GM21619 (cell line): ENCODE data around the gene MTM1.

ENCODE experiments used
- ATAC-seq: cut with Tn5 transposase; IDR thresholded peaks from one replicate; pipeline ENCODE4 v1.9.1; 2021; ENCODE audit not compliant: unreplicated experiment

Gene MTM1

DNA sequence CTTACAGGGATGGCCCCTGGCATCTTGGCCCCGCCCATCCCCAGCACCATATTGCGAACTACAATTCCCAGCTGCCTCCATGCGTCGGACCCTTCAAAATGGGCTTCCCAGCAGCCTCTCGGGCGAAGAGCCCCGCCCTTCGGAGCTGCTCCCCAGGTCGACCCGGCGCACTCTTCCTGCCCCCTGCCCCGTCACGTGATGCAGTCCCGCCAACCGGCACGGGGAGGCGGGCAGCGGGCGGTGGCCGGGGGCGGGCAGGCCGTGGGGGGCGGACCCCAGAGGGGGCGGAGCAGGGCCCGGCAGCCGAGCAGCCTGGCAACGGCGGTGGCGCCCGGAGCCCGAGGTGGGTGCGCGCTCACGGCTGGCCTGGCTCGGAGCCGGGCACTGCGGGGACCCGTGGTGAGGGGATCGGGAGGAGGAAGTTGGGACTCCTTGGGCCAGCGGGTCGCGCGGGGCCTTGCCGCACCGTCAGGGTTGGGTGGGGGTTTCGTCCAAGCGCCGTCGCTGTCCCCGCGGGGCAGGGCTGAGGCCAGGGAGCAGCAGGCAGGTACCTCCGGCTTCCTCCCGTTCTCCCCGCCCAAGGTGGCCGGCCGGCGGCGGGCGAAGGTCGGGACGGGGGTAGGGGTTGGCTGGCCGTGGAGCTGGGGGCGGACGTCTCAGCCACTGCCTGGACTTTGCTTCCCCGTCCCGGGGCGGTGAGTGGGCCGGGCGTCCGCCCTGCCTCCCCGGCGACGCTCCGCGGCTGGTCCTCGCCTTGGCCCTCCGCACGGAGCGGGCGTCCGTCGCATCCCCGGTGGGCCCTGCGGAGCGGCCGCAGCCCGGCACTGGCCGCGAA is at the start of gene MTM1:
Gene MTM1, plus strand, starts transcription at position 302 of the 835 bp plus-strand sequence. CDS start 23,994 bp downstream, outside the sequence.
- ATAC-seq: peak; percentile 91

DNA sequence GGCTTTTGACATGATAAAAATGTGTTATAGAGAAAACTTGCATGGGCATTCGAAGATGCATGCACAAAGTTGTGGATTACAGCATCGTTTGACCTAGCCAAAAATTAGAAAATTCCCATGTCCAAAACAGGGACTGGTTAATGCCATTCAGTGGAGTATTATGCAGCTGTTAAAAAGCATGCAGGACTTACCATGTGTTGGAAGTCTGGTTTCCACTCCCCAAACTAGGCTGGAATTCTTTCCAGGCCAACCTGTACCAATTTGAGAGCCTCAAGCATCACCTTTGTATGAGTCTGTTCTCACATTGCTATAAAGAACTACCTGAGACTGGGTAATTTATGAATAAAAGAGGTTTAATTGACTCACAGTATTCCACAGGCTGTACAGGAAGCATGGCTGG is 45.9 kb upstream of the MTM1 start:
- no peak for ATAC-seq

GRCh38 chrX:150525061-150525919 is 43.1 kb upstream of the MTM1 start:
- ATAC-seq: no peak

GRCh38 chrX:150526692-150527091 is 41.7 kb upstream of the MTM1 start:
- no peak for ATAC-seq

GRCh38 chrX:150527108-150527507 is 41.3 kb upstream of the MTM1 start:
- ATAC-seq: no peak

GRCh38 chrX:150529587-150529986 is 38.8 kb upstream of the MTM1 start:
- ATAC-seq: no peak

- ATAC-seq: no peak
Observed at GRCh38 chrX:150530821-150531220, 37.6 kb upstream of the MTM1 start.

GRCh38 chrX:150531467-150531866 is 37.0 kb upstream of the MTM1 start:
- ATAC-seq: no peak

- ATAC-seq: no peak
Observed at GRCh38 chrX:150533863-150534262, 34.6 kb upstream of the MTM1 start.

- no peak for ATAC-seq
Observed at GRCh38 chrX:150536455-150537116, 31.8 kb upstream of the MTM1 start.

GRCh38 chrX:150537851-150538250 is 30.6 kb upstream of the MTM1 start:
- no peak for ATAC-seq

DNA sequence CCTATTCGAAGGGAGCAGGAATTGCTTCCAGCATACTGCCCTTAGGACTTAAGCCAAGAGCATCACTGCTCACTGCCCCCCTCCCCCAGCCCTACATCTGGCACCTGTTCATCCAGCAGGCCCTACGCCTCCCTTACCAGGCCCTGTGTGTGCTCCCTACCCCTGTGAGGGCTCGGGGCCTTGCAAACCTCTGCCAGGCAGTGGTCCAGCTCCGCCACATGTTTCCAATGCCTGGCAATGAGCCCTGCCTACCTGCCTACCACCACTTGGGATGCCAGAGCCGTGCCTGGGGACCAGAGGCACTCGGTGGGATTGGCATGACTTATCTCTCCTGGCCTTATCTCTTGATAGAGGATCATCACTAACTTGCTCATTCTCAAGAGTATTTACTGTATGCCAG is 27.5 kb upstream of the MTM1 start:
- ATAC-seq: no peak

DNA sequence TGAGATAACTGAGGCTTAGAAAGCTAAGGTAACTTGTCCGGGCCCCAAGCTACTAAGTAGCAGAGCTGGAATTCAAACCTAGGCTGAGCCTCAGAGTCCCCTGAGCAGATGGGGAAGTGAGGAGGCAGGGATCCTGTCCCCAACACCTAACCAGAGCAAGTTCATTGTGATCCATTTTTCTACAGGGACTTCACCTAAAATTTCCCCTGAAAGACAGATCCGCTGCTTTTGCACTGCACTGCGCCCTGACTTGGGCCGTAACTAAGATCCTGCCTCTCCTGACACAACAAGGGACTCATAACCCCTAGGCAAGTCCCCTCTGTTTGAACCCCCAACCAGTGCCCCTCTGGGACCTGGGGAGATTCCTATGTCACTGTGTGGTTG is 25.6 kb upstream of the MTM1 start:
- ATAC-seq: peak; percentile 31

DNA sequence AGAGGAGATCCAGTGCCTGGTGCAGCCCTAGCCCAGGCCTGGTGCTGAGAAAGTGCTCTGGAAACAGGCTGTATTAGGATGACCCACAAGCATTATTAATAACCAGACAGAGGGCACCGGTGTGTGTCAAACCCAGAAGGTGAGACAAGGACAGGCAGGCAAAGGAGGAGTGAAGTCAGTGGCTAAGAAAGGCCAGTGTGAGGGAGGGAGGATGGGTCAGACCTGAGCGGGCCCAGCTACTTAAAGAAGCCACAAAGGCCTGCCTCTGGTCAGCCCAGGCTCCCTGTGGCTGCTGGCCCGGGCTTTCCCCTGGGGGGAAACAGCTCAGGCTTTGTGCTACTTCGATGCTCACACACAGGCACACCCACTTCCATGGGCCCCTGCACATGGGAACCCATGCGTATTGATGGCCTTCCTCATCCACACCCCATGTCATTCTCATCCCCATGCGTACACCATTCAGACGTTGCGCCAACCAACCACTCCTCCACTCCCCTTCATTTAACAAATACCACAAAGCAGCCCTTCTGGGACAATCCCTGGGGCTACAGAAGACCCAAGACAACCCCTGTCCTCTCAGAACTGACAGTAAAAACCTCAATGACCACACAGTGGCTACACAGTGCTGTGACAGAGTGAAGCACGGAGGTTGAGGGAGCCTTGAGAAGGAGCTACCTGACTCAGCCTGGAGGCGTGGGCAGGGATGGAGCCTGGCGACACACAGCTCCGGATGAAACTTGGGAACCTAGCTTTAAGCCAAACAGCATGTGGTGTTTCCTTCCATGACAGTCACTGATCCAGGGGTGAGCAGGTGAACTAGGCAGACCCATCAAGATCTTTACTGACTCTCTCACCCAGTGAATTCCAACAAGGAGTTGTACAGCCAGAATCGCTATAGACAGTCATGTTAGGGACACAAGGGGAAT is 24.9 kb upstream of the MTM1 start:
- peak; percentile 49 for ATAC-seq

DNA sequence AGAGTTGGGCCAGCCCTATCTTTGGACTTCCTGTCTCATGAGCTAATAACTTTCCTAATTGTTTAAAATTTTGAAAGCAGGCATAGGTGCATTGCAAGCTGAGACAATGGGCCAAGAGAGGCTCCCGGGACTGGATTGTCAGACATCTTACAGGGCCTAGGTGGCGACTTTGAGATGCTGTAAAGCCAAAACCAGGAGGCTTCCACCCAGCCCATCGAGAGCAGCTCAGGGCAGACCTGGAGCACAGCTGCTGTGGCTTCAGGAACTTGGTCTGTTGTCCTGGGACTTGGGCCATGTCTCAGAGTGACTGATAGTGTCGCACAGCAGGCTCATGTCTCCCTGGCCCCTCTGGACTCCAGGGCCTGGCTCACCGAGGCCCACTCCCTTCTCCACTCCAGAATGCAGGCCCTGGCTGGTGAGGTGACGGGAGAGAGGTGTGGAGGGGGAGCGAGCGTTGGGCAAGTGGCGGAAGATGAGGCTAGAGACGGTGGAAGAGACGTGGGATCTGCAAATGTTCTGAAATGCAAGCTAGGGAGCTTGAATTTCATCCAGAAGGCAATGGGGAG is 24.1 kb upstream of the MTM1 start:
- no peak for ATAC-seq

- no peak for ATAC-seq
Observed at GRCh38 chrX:150544835-150545770, 23.3 kb upstream of the MTM1 start.

DNA sequence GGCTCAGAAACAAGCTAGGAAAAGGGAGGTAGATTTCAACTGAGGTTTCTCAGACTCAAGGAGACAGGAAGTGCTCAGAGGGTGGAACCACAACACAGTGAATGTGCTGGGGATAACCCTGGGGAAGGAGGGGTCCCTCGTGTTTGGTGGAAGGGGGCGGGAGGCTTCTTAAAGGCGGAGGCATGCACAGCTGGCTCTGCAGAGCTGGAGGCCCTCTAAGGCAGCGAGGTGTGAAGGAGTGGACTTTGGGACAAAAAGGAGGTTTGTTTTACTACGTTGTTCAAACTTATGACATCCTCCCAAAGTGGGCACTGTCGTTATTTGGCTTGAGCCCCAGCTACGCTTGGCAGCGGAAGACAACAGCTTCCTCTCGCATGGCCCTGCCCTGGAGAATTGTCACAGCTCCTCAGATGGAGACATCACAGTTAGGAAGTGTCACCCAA is 21.7 kb upstream of the MTM1 start:
- ATAC-seq: no peak

DNA sequence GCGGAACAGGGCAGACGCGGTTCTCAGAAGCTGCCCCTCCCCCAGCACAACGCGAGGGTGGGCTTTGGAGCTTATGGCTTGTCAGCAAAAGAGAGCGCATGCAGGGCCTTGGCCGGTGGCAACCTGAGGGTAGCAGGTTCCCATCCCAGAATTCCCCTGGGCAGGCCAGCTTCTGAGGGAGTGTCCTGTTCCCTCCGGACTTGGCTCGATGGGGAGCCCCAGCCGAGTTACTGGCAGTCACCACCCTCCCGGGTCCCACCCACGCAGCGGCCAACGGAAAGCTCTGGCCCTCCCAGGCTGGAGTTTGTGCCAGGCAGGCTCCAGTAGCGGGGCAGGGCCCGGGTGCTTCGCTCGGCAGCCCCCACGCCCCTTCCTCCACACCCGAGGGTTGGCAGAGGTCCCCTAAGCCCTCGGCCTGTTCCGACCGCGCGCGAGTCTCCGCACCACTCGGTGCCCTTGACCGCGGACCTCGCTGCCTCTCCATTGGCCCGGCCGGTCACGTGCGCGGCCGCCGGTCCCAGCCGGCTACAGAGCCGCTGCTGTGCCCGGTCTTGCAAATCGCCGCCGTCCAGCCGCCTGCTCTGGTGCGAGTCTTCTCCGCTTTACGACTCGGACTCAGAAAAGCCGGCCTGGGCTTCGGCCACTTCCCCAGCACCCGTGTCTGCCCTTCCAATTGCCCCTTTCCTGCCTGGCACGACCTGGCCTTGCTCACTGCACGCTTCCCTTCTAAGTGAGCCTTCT is 20.9 kb upstream of the MTM1 start:
- peak; percentile 51 for ATAC-seq
